Body of pancreas (tissue), 4 donors: ENCODE data around the gene FGR.

Source experiments
- POLR2A ChIP-seq, 3 donors: fragments of 450-650 bp; IDR thresholded peaks; one replicate each; pipeline ENCODE4 v1.6.1; 2016; ENCODE audit warnings: antibody characterized with exemption in 3 of 3, mild to moderate bottlenecking in 2 of 3
- TF ChIP-seq, protein P1 (sequence below), 7 experiments: fragments of 450-650 bp in 4 of 7; fragments of 200-600 bp in 3 of 7; sonication (generic) in 3 of 7; IDR thresholded peaks; one replicate each; pipeline ENCODE4 v1.5.1; 2016 to 2019; ENCODE audit warnings: antibody characterized with exemption in 7 of 7

GRCh38 chr1:27572019-27572678 lies 62.8 kb downstream of the FGR start:
- TF ChIP-seq, protein P1, sequence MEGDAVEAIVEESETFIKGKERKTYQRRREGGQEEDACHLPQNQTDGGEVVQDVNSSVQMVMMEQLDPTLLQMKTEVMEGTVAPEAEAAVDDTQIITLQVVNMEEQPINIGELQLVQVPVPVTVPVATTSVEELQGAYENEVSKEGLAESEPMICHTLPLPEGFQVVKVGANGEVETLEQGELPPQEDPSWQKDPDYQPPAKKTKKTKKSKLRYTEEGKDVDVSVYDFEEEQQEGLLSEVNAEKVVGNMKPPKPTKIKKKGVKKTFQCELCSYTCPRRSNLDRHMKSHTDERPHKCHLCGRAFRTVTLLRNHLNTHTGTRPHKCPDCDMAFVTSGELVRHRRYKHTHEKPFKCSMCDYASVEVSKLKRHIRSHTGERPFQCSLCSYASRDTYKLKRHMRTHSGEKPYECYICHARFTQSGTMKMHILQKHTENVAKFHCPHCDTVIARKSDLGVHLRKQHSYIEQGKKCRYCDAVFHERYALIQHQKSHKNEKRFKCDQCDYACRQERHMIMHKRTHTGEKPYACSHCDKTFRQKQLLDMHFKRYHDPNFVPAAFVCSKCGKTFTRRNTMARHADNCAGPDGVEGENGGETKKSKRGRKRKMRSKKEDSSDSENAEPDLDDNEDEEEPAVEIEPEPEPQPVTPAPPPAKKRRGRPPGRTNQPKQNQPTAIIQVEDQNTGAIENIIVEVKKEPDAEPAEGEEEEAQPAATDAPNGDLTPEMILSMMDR (IDR thresholded peaks at IDR 0.05) = no peak
- no peak for TF ChIP-seq POLR2A (IDR thresholded peaks at IDR 0.05)
